GM18951 (cell line): Measurements from ENCODE around the gene CFDP1.

Source experiments
- POLR2A ChIP-seq: IDR thresholded peaks from 4 replicates; pipeline ENCODE4 v1.6.1; 2011; ENCODE audit warnings: mild to moderate bottlenecking; ENCODE audit not compliant: insufficient read length, insufficient read depth; ENCODE audit errors: extremely low read depth
- in situ Hi-C: fragments of 300-500 bp; cut with MboI; formaldehyde crosslinking; loops from one replicate; pipeline ENCODE4 v1.12.0; 2022; ENCODE audit warnings: low sequenced_read_pairs, mixed read lengths, inconsistent platforms; ENCODE audit not compliant: unreplicated experiment

CFDP1 gene

DNA sequence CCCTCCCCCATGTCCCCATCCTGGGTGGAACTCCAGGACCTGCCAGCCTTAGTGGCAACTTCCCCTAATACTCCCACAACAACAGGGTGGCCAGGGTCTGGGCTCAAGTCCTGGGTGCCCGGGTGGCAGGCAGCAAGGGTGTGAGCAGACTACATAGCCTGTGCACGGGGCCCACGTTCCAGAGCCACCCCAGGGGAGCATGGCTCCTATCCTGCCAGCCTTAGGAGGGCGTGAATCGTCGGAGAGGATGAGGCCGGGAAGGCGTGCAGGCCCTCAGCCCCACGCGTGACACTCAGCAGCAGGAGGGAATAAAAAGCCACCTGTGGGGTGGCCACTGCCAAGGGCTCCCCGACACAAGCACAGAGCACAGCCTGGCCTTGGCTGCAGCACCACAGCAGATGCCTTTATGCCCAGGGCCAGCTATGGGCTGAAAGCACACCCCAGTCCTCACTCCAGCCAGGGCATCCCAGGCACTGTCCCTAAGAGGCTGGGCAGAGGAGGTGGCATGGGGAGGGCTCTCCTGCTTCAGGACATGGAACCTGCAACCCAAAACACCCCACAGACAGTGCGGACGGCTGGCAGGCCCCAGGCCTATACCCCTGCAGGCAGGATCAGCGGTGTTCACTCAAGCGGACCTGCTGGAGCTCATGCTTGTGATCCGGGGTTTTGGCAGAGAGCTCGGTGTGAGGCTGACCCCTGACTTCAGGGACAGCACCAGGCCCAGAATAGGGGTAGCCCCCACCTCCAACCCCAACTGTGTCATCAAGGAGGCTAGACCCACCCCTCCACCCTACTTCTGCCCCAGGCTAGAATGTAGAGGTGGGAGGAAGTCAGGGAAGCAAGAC lies 184.5 kb downstream of the CFDP1 start:
- in situ Hi-C loops: no loop called here
- TF ChIP-seq POLR2A: no peak

DNA sequence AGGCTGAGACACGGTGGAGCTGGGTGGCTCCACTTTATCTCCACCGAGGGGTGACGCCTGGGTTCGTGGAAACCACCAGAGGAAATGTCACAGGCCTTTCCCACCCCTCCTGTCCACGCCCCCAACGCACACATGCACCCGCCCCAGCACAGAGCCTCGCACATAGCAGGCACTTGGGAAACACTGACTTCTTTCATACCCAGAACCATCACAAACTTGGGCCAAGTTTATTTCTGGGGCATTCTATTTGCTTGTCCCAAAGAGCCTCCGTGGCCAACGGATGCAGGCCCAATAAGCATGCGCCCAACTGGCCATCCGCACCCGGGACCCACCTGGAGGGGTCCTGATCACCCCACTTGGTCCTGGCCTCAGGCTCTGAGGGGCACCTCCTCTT lies 185.2 kb downstream of the CFDP1 start:
- in situ Hi-C loops: no loop called here
- no peak for TF ChIP-seq POLR2A

DNA sequence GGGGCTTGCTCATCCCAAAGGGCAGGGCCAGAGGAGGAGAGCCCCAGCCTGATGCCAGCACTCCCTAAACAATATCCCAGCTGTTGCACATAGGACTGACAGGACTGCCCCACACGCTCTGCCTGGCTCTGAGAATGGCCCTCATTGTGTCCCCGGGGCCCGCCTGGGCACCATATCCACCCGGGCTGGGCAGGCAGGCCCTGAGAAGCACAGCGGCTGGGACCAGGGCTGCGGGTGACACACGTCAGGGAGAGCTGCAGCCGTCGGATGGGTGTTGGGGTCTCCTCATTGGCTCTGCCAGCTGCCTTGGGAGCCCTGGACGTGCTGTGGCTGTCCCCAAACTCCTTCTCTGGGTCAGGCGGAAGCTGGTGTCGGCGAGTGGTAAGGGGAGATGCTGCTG lies 186.1 kb downstream of the CFDP1 start:
- in situ Hi-C loops: no loop called here

GRCh38 chr16:75246504-75247205 lies 186.6 kb downstream of the CFDP1 start:
- in situ Hi-C loops: no loop called here
- TF ChIP-seq POLR2A: no peak

More for the DNA sequence above, 186.1 kb downstream of the CFDP1 start:
- TF ChIP-seq POLR2A: no peak

DNA sequence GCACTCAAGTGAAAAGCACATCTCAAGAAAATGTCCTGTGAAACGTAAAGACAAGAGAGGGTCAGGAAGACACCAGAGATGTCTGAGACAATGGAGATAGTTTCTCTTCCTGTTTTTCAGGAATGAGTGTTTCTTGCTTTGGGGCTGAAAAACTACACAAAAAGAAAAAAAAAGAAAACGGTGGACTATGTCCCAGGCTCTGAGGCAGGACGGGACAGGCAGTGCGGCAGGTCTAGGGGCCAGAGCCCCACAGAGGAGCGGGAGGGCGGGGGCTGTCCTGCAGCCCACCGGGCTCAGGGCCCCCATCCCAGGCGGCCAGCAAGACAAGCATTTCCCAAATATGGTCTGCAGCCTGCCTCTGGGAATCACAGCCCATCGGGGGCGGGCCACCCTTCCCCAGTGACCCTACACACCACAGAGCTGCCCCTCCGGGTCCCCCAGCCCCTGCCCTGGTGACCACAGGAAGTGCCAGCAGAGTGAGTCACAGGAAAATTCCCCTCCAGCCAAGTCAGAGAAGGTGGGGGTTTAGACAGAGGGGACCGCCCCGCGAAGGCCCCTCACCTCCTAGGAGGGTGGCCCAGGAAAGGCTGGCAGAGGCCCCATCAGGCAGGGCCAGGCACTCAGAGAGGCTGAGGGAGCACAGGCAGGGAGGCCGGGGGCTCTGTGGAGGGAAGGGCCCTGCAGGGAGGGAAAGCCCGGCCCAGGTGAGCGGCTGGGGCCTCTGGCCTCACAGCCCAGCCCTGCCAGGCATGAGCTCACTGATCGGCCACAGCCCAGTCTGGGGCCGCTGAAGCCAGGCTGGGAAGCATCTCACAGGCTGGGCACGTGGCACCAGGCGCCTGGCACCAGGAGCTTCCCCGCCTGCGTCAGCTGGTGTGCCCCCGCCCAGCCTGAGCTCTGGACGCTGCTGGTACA lies 188.2 kb downstream of the CFDP1 start:
- in situ Hi-C loops: no loop called here

GRCh38 chr16:75244225-75244809 lies 189.0 kb downstream of the CFDP1 start:
- in situ Hi-C loops: no loop called here
- no peak for TF ChIP-seq POLR2A

More for the DNA sequence above, 188.2 kb downstream of the CFDP1 start:
- no peak for TF ChIP-seq POLR2A
